NCI-H345 treated with DMSO at 0.1 percent for 48 hours (cell line): Measurements from ENCODE around the gene SH2B2.
"Not testable (repeated sequence)": the region's sequence is repeated elsewhere in the genome, so short reads cannot be mapped to it uniquely, and the experiment has no call there.

Experiments
- DNase-seq: peaks from one replicate; lab custom pipeline; 2025; ENCODE audit not compliant: unreplicated experiment; lab: John Stamatoyannopoulos, UW

The SH2B2 gene

GRCh38 chr7:102284891-102285539, 1.7 kb upstream of the SH2B2 start:
- no peak for DNase-seq

GRCh38 chr7:102285540-102286236, 980 bp upstream of the SH2B2 start:
- DNase-seq, result no peak

DNA sequence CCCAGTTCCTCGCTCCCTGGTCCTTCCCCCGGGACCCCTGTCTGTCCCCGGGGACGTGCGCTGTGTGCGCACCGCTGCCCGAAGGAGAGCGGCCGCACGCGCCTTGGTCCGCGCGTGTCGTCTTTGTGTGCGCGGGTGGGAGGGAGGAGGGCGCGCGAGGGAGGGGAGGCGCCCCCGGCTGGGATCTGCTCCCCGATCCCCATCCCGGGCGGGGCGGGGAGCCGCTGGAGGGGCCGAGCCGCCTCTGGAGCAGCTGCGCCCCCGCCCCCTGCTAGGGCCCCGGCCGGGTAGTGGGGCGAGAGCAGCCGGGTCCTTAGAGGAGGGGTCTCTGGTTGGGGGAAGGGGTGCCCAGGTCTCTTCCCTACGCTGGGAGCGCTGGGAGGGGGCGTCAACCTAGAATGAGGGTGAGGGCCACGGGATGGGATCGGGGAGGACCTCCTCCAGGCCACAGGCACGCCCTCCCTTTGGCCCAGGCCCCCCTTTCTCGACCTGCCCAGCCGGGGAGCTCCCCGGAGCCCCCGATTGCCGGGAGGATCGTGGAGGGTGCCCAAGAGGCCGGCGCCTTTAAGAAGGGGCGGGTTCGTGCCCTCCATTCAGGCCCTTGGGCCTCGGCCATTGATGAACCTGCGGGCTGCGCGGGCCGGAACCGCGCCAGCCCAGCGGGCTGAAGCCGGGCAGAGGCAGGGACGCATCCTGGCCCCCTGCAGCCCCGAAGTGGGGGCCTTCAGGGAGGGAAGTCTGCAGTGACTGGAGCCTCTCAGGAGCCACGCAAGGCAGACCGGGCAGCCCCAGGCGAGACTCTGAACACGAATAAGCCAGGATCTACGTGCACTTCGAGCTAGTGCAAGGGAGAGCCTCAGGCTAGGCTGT, 678 bp downstream of the SH2B2 start:
- DNase-seq, result no peak

GRCh38 chr7:102287981-102288278, 1.3 kb downstream of the SH2B2 start:
- DNase-seq, result no peak

DNA sequence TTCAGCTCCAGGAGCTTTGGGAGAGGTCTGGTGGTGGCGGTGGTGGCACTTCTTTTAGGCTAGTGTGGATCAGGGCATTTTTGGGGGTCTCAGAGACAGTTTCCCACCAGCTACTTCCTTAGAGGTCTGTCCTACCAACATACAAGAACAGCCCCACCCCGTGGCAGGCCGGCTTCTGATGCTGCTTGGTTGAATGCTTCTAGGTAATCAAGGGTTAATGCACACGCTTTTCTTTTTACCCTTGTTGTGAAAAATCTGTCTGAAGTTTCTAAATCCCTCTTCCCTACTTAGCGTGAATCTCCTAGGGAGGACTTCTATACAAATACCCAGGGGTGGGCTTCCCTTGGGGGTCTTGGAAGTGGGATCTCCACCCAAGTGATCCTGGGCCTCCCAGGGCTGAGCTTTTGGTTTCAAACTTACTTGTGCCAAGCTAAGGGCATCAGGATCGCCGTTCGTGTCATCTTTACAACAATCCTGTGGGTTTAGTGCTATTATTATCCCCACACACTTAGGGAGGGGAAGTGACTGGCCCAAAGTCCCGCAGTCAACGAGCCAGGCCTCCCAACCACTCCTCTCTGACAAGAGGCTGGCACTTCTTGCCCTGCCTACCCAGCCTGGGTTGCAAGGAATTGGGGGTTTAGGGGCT, 1.7 kb downstream of the SH2B2 start:
- DNase-seq, result no peak

GRCh38 chr7:102289057-102289456, 2.4 kb downstream of the SH2B2 start:
- no peak for DNase-seq

- no peak for DNase-seq
Observed at GRCh38 chr7:102291056-102291915, 4.6 kb downstream of the SH2B2 start.

DNA sequence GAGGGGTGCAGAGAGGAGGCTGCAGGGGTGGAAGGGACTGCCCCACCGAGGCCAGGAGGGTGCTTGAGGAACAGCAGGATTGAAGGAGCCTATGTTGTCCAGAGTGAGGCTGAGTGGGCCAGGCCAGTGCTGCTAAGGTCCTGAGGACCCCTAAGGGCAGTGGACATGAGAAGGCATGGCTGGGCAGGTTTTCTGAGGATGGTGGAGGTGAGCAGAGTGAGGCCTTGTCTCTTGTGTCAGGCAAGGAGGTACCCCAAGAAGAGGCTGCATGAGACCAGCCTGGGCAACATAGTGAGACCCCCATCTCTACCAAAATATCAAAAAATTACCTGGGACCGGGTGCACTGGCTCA, 5.2 kb downstream of the SH2B2 start:
- DNase-seq, result no peak

- no peak for DNase-seq
Observed at GRCh38 chr7:102292813-102293798, 6.4 kb downstream of the SH2B2 start.

DNA sequence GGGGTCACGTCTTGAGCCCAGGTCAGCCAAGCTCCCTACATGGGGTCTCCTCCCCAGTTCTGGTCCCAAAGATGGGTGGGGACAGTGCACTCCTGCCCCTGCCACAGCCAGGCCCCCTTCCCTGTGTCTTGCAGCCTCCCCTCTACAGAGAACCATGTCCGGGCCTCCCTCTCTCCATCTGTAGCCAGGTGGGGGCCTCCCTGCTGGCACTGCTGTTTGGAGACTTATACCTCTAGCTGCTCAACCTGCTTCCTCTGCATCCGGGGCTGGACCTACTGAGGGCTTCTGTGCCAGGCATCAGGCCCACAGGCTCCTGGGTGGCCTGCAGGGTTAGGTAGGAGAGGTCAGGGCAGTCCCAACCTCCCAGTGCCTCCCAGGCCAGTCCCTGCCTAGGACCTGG, 7.9 kb downstream of the SH2B2 start:
- no peak for DNase-seq

DNA sequence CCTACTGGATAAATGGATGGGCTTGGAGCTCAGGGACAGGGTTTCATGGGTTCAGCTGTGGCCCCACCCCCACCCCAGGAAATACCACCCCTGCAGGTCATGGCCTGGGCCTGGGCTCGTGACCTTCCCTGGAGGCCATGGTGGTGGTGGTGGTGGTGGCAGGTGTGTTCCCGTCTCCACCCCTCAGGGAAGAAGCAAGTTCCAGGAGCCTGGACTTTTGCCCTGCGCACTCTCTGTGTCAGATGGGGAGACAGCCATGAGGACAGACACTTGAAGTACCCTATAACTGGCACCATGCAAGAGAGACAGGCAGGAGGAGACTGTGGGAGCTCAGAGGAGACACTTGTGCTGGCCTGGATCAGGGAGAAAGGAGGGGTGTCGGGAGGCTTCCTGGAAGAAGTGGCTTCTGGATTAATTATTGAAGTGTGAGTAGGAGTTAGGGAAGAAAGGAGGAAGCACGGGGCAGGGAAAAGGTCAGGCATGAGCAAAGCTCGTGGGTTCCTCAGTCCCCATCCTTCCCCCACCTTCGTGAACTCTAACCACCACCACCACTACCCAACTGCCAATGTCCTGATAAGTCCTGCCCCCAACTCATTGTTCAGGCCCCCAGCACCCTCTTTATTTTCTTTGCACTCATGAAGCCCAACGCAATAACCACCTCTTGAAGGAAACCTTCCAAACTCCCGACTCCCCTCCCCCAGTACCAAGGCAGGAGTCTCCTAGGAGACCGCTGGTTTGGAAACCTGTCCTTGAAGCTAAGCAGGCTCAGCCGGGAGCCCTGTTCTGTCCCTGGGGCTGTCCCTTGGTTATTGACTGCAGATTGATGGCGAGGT, 8.9 kb downstream of the SH2B2 start:
- DNase-seq, result no peak

- DNase-seq, result no peak
Observed at GRCh38 chr7:102296179-102296438, 9.4 kb downstream of the SH2B2 start.

GRCh38 chr7:102296514-102296913, 9.8 kb downstream of the SH2B2 start:
- no peak for DNase-seq

- DNase-seq, result no peak
Observed at GRCh38 chr7:102297487-102298218, 11.0 kb downstream of the SH2B2 start.

DNA sequence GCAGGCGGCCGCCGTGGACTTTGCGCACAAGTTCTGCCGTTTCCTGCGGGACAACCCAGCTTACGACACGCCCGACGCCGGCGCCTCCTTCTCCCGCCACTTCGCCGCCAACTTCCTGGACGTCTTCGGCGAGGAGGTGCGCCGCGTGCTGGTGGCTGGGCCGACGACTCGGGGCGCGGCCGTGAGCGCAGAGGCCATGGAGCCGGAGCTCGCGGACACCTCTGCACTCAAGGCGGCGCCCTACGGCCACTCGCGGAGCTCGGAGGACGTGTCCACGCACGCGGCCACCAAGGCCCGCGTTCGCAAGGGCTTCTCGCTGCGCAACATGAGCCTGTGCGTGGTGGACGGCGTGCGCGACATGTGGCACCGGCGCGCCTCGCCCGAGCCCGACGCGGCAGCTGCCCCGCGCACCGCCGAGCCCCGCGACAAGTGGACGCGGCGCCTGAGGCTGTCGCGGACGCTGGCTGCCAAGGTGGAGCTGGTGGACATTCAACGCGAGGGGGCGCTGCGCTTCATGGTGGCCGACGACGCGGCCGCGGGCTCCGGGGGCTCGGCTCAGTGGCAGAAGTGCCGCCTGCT, 14.1 kb downstream of the SH2B2 start:
- no peak for DNase-seq

DNA sequence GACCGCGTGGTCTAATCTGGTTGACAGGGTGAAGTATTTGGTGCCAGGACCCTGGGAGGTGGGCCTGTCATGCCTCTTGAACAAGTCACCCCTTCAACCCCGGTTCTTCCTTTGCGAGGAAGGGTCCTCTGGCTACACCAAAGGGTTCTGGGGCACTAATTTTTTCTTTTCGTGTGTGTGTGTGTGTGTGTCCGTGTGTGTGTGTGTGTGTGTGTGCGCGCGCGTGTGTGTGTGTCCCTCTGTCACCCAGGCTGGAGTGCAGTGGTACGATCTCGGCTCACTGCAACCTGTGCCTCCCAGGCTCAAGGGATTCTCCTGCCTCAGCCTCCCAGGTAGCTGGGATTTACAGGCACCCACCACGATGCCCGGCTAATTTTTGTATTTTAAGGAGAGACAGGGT, 14.7 kb downstream of the SH2B2 start:
- DNase-seq, result not testable (repeated sequence)

DNA sequence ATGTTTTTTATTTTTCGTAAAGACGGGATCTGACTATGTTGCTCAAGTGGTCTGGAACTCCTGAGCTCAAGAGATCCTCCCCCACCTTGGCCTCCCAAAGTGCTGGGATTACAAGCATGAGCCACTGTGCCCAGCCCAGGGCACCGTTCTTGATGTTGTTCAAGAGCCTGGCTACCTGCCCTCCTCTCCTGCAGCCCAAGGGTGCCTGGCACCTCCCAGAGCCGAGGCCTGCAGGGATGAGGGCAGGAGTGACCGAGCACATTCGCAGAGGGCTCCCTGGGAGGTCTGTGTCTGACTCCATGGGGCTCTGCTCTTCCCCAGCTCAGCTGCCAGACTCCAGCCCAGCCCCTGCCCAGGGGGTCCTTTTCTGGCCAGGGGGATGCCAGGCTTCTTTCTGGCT, 15.4 kb downstream of the SH2B2 start:
- DNase-seq, result no peak
